Measurements from ENCODE around the gene TNS3.
"Not testable (repeated sequence)": the region's sequence is repeated elsewhere in the genome, so short reads cannot be mapped to it uniquely, and the experiment has no call there.

The TNS3 gene

DNA sequence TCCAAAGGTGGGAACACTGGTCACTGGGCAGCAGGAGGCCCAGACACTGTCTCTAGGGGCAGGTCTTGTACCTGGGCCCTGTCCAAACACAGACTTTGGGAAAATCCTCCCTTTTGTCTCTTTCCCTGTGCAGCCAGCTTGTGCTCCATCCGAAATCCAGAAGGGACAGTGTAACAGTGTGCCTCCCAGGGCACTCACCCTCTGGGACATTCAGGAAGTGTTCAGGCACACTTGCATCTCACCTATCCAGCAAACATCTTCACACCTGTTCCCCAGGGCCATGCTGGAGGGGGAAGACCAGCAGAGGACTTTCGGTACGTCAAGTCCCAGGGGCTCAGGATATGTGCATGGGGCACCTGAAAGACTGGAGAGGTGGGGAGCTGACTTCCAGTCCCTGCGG, 38.9 kb downstream of the TNS3 start:
- DNase-seq (ENCODE audit: low read depth), result no peak
- TF ChIP-seq, protein P1, sequence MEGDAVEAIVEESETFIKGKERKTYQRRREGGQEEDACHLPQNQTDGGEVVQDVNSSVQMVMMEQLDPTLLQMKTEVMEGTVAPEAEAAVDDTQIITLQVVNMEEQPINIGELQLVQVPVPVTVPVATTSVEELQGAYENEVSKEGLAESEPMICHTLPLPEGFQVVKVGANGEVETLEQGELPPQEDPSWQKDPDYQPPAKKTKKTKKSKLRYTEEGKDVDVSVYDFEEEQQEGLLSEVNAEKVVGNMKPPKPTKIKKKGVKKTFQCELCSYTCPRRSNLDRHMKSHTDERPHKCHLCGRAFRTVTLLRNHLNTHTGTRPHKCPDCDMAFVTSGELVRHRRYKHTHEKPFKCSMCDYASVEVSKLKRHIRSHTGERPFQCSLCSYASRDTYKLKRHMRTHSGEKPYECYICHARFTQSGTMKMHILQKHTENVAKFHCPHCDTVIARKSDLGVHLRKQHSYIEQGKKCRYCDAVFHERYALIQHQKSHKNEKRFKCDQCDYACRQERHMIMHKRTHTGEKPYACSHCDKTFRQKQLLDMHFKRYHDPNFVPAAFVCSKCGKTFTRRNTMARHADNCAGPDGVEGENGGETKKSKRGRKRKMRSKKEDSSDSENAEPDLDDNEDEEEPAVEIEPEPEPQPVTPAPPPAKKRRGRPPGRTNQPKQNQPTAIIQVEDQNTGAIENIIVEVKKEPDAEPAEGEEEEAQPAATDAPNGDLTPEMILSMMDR (IDR thresholded peaks at IDR 0.05; ENCODE audit: low read depth, low read length, missing control alignments), result no peak

DNA sequence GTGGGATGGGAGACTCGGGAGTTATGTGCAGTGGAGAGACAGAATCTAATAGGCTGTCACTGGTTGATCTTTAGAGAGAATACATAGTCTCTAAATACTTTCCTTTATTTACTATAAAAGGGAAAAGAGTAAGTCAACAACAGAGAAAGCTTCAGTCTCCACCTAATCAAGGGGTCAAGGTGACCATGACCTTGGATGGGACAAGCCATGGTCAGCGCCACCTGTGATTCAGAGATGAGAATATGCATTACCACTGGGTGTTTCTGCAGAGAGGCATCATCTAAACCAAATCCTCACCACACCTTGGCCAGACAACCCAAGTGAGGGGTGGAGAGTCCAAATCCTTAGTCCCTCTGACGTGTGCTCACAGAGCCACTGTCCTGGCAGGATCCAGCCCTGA, 39.9 kb downstream of the TNS3 start:
- H3K4me3 ChIP-seq (ENCODE audit: low read depth, low read length), result no peak overlapping the region
- TF ChIP-seq, protein P1 (IDR thresholded peaks at IDR 0.05; ENCODE audit: low read depth, low read length, missing control alignments), result no peak
- no peak for DNase-seq (ENCODE audit: low read depth)

More for the DNA sequence above, 38.9 kb downstream of the TNS3 start:
- H3K4me3 ChIP-seq (ENCODE audit: low read depth, low read length), result no peak overlapping the region

DNA sequence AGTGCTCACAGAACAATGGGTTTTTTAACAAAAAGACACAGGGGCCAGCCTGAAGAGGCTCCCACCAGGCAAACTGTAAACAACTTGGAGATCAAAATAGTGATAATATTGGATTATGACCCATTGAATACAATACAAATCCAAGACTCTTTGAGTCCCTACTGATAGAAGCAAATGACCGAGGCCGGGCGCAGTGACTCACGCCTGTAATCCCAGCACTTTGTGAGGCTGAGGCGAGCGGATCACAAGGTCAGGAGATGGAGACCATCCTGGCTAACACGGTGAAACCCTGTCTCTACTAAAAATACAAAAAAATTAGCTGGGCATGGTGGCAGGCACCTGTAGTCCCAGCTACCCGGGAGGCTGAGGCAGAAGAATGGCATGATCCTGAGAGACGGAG, 40.4 kb downstream of the TNS3 start:
- H3K4me3 ChIP-seq (ENCODE audit: low read depth, low read length); DNase-seq (ENCODE audit: low read depth): not testable (repeated sequence)

DNA sequence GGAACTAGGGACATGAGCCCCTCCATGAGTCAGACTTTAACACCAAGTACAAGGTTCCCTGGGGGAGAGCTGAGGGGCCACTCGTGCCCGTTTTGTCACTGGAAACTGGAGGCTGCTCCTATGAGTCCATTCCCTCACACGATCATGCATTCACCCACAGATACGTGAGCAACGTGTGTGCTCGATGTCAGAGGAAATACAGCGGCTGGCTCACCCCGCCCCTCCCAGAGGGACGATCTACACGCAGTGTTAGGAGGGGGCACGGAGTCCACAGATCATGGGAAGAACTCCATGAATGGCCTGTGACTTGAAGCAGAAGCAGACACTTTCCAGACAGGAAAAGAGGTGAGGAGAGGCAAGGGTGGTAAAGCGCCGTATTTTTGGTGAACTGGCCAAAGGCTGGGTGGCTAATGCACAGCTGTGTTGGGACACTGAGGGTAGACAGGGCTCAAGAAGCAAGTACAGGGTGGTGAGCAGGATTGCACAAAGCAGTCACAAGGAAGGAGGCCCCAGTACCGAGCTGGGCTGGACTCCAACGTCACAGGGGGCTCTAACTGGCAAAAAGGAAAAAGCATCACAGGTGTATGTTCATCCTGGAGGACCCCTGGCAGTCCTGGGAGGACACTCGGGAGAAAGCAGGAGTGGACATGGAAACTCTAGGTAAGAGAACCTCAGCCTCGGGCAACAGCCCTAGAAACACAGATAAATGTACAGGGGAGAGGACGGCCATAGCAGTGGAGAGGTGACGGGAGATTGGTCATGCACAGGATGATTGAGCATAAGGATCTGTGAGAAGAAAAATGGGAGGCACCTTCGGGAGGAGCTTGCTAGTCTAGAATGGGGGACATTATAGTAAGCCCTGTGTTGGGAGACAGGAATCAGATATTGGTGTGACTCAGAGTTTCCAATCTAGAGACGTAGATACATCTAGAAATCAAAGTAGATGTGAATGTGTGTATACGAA, 41.2 kb downstream of the TNS3 start:
- H3K4me3 ChIP-seq (ENCODE audit: low read depth, low read length), result no peak overlapping the region
- TF ChIP-seq, protein P1 (IDR thresholded peaks at IDR 0.05; ENCODE audit: low read depth, low read length, missing control alignments), result no peak
- no peak for DNase-seq (ENCODE audit: low read depth)

DNA sequence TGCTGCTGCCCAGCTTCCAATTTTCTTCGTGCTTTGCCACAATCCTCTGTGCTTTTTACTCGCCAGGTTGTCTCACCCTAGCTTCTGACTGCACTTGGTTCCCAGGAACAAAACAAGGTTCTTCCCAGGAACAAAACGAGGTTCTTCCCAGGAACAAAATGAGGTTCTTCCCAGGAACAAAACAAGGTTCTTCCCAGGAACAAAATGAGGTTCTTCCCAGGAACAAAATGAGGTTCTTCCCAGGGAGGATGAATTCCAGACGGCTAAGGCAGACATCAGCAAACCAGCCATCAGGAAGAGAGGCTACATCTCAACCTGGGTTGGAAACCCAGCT, 41.9 kb downstream of the TNS3 start:
- TF ChIP-seq, protein P1 (IDR thresholded peaks at IDR 0.05; ENCODE audit: low read depth, low read length, missing control alignments), result no peak
- no peak for DNase-seq (ENCODE audit: low read depth)

DNA sequence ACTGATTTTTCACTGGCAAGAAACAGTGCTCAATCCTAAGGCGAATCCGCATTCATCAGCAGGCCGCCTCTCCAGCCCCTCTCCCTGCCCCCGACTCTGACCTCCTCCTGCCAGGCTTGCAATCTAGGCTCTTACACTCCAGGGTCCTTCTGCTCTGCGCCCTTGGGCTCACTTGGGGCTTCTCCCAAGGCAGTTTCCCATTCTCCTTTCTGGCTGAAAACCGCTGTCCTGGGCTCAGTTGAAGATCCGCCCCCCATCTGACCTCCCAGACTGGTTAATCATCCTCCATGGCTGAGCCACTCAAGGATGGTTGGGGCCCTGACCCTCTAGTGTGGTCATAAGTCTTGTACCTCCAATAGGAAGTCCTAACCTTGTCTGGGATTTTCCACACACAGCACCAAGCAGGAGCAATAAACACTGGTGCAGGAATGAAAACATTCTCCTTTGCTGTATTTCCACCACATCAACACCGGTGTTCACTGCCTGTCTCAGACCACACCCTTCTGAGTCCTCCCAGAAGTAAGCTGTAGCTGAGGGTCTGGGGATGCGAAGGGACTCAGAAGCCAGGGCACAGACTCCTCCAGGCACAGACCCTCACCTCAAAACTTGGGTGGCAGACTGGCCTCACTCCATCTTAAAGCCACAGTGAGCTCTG, 42.4 kb downstream of the TNS3 start:
- H3K4me3 ChIP-seq (ENCODE audit: low read depth, low read length), result no peak overlapping the region
- TF ChIP-seq, protein P1 (IDR thresholded peaks at IDR 0.05; ENCODE audit: low read depth, low read length, missing control alignments), result no peak
- DNase-seq (ENCODE audit: low read depth), result no peak

More for the DNA sequence above, 41.9 kb downstream of the TNS3 start:
- no peak overlapping the region for H3K4me3 ChIP-seq (ENCODE audit: low read depth, low read length)

DNA sequence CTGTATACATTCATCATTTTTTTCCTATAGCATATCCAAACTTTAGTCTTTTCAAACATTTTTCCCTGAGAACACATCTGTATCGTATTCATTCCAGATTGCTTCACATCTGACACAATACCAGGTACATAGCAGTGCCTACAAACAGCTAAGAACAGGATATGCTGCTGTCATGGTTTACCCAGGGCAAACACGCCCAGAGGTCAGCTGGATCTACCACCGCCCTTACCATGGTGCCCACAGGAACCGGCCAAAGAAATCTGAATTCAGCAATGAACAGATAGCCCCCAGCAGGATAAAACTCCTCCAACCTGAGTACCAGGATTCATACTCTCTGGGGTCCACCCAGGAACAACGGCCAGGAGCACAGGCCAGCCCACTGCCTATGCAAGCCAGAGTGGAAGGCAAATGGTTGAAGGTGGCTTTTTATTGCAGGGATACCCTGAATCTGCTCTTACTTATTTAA, 43.0 kb downstream of the TNS3 start:
- no peak for DNase-seq (ENCODE audit: low read depth)
- H3K4me3 ChIP-seq (ENCODE audit: low read depth, low read length), result no peak overlapping the region
- TF ChIP-seq, protein P1 (IDR thresholded peaks at IDR 0.05; ENCODE audit: low read depth, low read length, missing control alignments), result no peak
